GM18858 (cell line): ENCODE measurements around the gene PLXNA4.

ENCODE experiments used
- ATAC-seq: cut with Tn5 transposase; IDR thresholded peaks from one replicate; pipeline ENCODE4 v1.9.1; 2021; ENCODE audit not compliant: unreplicated experiment

PLXNA4 gene

DNA sequence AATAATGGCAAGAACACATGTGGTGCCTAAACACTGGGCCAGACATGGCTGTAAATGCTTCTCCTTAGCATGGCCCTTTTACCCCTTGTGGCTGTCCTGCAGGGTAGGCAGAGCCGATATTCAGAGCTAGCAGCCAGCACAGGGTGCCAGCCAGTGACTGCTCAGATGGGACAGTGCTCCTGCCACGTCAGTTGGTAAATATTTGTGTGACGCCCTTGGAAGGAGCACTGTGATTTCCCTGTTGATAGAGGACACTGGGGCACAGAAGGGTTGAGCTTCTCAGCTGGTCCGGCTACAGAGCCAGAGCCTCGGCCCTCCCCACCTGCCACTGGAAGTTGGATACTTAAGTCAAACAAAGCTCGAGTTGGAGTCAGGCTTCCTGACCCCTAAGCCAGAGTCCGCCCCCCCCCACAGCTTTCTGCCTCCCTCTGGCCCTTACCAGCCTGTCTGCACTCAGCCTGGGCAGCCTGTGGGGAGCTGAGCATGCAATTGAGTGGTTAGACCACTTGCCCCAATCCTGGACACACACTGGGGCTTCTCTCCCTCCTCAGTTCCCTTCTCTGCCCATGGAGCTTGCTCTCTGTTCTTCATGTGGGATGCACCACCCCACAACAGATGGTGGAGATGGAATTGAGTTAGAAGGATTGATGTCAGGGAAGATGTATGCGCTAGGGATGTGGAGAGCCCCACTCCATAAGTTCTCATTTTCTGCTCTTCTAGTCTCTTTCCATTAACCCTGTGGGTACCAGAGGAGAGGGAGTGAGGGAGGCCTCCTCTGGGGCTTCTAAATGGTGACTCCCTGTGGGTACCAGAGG, 350.8 kb downstream of the PLXNA4 start:
- no peak for ATAC-seq

DNA sequence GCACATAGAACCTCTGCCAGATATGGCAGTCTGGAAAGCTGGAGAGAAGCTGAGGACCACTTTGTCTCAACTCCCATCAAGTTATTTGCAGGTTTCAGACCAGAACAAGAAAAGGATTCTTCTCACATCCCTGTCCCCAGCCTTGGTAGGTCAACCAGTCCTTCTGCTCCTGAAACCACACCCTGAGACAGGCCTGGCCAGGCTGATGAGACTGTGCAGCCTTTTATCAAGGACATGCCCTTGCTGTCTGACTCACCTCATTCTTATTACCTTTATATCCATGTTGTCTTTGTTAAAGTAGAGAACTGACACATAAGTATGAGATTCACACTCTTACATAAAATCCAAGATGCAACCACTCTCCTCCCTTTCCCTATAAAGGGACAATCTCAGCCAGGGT, 354.9 kb downstream of the PLXNA4 start:
- no peak for ATAC-seq

DNA sequence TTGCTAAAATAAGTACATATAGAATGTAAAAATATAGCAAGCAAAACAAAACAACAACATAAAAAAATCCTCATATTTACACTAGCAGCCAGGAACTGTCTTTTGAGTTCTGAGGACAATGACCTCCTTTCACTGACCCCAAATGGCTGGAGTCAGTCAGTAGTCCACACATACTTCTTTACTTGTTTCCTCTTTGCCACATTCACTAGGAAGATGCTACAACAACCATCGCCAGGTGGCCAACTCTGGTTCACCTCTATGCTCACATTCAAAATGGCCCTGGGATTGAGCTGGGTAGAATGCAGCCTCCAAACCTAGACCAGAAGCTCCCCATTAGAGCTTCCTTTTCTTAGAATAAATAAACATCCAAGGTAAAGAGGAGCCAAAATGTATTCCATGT, 356.2 kb downstream of the PLXNA4 start:
- no peak for ATAC-seq

DNA sequence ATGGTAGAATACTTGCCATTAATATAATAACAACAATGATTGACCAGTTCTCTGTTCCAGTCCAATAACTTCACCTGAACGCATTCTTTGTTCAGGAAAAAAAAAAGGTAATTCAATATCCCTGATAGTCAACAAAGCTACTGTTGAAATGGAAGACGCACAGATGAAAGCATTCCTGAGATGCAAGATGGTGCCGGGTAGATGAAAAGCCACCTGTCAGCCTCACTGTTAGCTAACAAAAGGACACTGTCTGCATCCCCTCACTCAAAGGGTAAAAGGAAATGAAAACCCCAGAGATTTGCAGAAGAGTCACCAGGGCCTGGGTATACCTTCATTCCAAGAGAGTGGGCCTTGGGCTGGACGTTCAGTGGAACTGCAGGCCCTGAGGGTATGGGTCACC, 357.4 kb downstream of the PLXNA4 start:
- no peak for ATAC-seq

DNA sequence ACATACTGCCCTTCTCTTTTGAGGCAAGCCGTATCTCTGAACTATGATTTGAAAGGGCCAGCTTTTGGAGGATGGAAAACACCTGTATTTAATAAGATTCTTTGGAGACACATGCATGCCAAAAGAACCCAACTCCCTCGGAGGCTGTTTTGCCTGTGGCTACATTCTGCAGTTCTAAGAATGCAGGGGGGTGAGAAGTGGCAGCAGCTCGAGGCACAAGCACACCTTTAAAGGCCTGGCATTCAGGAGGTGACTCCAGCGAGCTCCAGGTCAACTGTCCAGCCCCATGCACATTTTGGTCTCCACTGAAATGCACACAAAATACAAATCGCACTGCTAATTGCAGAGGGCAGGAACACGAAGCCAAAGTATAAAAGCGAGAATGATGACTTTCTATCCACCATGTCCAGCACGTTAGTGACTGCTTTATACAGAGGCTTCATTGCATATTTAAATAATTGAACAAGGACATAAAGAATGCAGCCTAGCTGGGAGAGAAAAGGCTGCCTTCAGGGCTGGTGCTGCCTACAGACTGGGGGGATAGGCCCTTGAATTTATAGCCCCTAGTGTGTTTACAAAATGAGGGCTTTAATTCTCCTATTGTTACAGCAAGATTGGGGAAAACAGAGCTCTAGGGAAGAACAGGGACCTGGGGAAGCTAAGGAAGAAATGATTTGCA, 359.3 kb downstream of the PLXNA4 start:
- no peak for ATAC-seq

DNA sequence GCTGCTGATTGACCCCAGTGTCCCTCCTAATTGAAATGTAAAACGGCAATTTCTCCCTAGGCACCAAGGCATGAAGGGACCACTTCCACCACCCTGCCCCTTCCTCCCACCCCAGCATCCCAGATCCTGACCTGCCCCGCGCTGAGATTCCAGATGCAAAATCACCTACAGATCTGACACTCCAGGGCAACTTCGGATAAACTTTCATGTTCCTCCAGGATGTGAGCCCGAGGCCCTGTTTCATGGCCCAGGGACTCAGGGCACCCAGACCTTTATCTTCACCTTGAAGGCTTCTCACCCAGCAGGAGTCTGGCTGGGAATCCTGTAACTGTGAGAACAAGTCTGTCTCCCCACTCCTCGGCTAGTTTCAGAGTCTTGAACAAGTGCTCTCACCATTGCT, 361.8 kb downstream of the PLXNA4 start:
- no peak for ATAC-seq

DNA sequence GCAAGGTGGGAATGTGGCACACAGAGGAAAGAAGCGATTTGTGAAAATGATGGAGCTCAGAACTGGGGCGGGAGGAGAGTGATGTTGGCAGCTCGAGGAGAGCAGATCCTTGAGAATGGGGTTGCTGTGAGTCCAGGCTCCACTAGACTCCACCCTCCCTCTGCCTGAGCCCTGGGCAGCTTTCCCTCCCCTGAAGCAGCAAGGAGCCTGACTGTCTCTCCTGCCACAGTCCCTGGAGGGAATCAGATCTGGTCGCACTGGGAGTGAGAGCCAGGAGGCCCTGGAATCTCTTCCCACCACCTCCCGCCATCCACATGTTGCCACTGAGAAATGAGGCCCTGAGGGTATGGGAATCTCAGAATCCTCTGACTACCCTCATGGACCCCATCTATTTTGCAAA, 362.7 kb downstream of the PLXNA4 start:
- no peak for ATAC-seq

DNA sequence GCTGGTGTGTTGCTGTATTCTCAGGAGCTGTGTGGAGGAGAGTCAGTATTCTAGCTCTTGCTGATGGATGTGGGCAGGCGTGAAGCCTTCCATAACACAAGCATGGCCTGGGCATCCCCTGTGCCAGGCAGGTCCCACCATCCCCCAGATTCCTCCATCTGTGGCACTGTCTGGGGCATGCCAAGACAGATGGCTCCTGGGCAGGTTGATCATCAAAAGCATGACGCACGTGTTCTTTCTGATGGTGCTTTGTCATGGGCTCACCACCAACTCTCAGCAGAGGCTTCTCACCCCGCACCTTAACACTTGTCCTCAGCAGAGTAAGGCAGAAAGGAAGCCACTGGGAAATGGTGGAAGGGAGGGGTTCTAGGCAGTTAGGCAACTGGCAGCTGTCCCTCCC, 364.3 kb downstream of the PLXNA4 start:
- no peak for ATAC-seq

DNA sequence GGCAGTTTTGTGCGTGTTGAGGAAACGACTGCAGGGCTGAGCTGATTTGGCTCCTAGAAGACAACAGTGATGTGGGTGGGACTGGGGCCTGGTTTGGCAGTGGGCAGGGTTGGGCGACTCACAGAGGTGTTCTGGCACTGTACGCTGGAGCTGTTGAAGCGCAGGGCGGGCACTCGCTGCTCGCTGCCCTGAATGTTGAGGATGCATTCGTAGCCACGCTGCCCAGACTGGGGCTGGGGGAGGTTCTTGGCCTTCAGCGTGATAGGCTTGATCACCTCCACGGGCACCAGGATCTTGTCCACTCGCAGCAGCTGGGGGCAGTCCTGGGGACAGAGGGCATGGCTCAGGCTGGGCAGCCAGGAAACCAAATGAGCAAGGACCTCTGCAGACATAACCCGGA, 365.4 kb downstream of the PLXNA4 start:
- ATAC-seq: no peak

DNA sequence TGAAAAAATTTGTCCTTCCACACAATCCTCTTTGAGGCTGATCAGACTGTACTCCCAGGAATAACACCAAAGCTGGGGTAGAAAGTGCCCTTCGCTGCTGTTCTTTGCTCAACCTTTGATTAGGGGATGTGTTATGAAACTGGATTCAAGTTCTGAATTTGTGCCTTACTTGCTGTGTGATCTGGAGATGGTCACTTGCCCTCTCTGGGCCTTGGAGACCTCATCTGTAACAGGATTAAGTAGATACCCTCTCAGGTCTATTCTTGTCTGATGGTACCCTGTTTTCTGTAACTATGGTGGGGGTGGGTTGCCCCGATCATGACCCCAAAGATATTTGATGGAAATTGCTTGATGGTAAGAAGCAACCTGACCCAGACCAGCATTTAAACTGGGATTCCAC, 368.5 kb downstream of the PLXNA4 start:
- ATAC-seq: no peak

DNA sequence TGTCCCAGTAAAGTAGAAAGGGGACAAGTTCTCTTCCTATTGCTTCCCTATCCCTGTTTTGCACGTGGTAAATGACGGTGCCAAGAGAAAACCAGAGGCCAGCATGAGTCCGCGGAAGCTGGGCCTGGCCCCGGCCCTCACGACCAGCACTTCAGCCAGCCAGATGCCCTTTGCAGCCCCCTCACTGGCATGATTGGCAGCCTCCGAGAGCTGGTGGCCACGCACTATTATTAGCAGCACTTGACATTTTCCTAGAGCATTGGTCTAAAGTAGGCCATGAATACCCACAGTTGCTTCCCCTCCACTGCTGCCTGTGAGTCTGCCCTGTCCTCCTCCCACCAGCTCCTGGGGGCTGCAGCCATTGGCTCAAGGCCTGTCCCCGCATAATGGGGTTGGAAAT, 369.1 kb downstream of the PLXNA4 start:
- no peak for ATAC-seq

DNA sequence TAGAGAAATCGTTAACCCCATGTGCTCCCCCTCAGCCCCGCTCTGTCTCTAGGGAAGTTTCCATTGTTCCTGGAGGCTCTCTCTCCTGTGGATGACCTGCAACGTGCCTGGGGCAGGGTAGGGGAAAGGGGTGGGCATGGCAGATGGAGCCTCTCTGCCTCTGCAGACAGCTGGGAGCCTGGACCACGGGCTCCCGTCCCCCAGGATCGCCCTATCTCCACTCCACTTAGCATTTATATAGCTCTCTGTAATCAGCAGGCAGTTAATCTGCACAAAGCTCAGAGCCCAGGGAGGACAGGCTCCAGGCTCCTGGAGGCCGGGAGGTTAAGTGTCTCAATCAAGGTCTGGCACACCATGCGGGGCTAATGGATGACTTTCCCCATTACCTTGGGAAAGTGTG, 369.7 kb downstream of the PLXNA4 start:
- ATAC-seq: no peak

DNA sequence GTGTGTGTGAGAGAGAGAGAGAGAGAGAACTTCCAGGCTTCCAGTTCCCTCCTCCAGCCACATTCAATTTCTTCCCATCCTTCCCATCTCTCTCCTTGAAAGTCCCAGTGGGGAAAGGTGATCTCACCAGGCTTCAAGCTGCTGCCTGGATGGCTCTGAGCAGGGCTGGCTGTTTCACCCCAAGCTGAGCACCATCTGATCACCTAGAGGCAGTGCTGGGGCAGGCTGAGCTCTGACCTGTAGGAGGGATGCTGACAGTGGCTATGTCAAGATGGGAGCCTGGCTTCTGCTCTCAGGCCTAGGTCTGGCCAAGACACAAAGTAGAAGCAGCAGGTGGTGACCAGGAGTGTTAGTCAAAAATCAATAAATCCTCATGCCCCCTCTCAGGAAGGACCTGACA, 370.8 kb downstream of the PLXNA4 start:
- ATAC-seq: no peak

DNA sequence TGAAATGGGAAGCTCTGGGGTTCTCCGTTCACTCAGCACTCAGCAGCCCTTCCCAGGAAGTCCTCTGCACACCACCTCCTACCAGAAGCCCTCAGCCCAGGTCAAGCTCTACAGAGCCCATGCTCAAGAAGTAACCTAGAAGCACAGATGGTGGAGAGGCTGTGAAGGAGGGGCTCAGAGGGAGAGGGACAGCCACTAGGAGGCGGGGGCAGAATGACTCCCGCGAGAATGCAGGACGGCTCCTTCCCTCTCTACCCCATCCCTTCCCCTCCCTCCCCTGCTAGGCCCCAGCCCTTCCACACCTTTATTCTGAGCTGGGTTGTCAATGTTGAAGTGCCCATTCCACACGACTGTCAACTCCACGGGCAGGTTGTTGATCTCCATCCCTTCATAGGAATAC, 373.2 kb downstream of the PLXNA4 start:
- ATAC-seq: no peak

DNA sequence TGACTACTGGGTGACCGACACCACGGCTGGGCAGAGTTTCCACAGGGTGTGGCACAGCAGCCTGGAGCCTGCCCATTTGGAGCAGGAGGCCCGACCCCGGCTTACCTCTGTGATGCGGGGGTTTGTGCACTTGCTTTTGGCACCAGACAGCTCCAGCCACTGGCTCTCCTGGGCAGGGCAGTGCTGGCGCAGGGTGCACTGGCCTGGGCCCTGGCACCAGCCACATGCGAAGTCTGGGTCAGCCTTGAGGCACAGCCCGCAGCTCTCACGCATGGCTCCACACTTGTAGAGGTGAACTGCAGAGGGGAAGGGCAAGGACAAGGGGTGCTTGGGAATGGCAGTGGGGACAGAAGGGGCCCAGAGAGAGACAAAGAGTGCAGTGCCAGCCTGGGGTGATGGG, 373.7 kb downstream of the PLXNA4 start:
- ATAC-seq: no peak

DNA sequence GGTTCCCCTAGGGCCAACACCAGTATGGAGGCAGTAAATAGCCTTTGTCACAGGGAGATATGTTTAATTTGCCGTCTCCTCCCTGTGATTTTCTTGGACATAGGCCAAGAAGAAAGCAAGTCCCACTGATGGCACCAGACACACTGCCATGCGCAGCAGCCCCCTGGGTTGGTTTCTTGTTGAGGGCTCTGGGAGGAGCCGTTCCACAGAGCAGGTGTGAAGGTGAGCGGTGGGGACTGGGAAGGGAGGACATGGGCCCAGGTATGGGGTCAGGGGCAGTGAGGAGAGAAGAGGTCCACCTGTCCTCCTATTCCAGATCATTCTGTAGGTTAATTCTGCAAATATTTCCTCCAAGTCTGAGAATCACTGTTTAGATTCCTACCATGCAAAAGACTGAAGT, 376.1 kb downstream of the PLXNA4 start:
- ATAC-seq: no peak

DNA sequence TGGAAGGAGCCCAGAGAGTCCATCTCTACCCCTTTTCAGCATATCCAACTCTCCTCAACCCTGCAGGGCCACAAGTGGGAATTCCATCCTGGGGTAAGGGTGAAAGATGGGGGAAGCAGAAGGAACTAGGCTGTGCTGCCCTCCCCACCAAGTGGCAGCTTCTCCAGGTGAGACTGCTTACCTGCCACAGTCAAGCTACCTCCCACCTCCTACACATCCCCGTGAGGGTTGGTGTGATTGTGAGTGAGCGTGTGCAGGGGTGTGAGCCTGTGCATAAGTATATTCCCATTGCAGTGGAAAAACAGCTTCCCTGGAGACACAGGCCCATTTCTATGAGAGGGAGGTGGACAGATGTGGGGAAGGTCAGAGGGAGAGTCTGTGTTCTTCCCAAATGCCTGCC, 376.6 kb downstream of the PLXNA4 start:
- no peak for ATAC-seq

DNA sequence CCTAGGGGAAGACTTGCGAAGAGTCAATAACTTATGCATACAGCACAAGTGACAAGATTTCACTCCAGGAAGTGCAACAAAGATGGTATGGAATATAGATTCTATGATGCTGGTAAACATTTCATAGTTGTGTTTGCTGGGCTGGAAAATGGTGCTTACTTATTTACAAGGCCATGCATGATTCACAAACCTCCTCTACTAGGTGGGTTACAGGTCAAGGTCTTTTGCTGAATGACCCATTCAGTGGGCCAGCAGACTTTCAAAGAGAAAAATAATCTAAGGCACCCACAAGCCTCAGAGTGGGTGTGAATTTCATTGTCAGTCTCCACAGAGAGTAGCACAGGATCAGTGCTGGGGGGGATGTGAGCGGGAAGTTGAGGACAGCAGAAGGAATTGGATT, 378.5 kb downstream of the PLXNA4 start:
- no peak for ATAC-seq

DNA sequence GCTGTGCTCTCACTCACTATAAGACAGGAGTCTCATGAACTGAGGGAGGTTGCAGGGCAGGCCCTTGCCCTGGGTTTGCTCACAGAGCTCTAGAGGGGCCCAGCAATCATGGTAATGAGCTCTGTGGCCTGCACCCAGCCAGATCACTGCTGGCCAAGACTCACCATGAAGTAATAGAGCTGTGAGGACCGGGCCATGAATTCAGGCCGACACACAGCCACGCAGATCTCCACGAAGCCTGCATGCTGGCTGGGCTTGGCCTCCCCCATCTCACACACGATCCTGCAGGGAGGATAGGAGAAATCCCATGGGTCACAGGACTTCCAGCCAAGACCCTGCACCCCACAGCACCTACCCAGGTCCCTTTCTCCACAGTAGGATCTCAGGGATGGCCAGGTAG, 382.4 kb downstream of the PLXNA4 start:
- ATAC-seq: no peak

DNA sequence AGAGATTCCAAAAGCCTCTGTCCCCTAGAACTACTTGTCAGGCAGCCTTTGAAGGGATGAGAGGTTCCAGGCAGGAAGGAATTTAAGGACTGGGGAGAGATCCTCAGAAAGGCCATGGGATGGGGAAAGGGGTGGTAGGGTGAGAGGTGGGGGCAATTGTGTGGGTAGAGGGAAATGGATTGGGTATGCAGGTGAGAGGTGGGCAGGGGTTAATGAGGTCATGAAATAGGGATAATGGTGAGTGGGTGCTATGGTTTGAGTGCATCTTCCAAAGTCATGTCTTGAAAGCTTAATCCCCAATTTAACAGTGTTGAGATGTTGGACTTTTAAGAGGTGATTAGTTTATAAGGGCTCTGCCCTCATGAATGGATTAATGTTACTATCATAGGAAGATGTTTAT, 383.5 kb downstream of the PLXNA4 start:
- no peak for ATAC-seq

DNA sequence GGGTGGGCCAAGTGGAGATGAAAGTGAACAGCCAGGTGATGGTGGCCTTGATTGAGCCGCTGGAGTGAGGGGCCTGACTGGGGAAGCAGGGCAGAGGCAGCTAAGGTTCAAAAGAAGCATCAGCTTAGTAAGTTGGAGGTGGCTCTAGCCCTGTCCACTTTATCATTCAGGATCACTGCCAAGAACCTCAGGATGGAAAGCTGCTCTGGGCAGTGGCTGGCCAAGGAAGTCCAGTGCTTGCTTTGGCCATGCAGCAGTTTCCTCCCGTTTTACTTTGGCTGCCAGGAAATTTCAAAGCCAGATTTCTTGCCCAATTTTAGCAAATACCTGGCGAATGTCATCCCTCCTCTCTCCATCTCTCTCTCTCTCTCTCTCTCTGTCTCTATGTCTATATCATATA, 384.9 kb downstream of the PLXNA4 start:
- no peak for ATAC-seq

DNA sequence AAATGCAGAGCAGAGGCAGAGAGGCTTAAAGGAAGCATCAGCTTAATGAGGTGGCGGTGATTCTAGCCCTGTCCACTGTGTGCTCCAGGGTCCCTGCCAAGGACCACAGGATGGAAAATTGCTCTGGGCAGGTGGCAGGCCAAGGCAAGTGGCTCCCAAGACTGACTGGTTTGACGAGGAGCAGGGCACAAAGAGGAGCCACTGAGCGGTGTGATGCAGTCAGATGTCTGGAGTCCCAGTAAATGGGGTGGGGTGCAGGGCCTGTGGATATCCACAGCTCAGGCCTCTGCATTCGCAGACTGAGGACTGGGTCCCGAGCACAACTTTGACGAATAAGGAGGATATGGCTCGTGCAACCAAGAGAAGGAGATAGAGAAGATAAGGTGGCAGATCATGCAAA, 385.6 kb downstream of the PLXNA4 start:
- ATAC-seq: no peak

DNA sequence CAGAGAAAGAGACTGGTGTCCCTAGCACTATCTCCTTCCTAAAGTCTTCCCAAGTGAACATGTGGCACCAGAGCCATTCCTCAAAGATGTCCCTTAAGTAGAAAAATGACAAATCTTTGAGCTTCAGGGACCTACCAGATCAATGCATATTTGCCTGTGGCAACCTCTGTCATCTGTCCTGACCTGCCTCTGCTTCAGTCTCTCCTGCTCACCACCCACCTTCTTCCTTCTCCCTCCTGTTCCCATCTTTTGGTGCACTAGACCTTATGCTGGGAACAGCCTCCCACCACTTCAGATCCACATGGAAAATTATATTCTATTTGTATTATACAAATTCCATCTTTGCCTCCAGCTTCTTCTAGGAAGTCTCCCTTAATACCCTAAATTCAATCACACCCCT, 386.4 kb downstream of the PLXNA4 start:
- no peak for ATAC-seq
